ENCODE results near the gene CXorf66.
"Not testable (repeated sequence)": the region's sequence is repeated elsewhere in the genome, so short reads cannot be mapped to it uniquely, and the experiment has no call there.

The CXorf66 gene

DNA sequence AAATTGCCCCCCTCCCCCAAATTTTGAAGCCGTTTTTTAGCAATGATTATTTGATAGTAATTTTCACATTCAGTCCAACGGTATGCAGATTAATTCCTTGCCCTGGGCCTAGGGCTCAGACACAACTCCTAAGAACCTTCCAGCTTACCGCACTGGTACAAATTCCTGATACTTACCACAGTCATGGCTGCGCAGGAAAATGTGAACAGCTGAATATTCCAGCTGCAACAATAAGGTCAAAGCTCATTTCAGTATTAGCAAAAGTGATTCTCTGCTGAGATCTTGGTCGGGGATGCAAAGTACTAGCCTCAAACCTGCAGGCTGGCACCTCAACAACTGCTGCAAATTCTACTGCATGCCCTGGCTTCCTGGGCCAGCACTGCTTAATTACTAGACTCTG is 35.4 kb downstream of the CXorf66 start:
- TF ChIP-seq, protein P1, sequence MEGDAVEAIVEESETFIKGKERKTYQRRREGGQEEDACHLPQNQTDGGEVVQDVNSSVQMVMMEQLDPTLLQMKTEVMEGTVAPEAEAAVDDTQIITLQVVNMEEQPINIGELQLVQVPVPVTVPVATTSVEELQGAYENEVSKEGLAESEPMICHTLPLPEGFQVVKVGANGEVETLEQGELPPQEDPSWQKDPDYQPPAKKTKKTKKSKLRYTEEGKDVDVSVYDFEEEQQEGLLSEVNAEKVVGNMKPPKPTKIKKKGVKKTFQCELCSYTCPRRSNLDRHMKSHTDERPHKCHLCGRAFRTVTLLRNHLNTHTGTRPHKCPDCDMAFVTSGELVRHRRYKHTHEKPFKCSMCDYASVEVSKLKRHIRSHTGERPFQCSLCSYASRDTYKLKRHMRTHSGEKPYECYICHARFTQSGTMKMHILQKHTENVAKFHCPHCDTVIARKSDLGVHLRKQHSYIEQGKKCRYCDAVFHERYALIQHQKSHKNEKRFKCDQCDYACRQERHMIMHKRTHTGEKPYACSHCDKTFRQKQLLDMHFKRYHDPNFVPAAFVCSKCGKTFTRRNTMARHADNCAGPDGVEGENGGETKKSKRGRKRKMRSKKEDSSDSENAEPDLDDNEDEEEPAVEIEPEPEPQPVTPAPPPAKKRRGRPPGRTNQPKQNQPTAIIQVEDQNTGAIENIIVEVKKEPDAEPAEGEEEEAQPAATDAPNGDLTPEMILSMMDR (conservative IDR thresholded peaks at IDR 0.05) = no peak
- no peak overlapping the region for H3K27ac ChIP-seq

- TF ChIP-seq, protein P1 (conservative IDR thresholded peaks at IDR 0.05) = no peak
- no peak overlapping the region for H3K27ac ChIP-seq
These were observed 40.6 kb downstream of the CXorf66 start for GRCh38 chrX:139924696-139925095.

GRCh38 chrX:139924069-139924695 is 41.1 kb downstream of the CXorf66 start:
- no peak overlapping the region for H3K27ac ChIP-seq
- TF ChIP-seq, protein P1 (conservative IDR thresholded peaks at IDR 0.05) = no peak

DNA sequence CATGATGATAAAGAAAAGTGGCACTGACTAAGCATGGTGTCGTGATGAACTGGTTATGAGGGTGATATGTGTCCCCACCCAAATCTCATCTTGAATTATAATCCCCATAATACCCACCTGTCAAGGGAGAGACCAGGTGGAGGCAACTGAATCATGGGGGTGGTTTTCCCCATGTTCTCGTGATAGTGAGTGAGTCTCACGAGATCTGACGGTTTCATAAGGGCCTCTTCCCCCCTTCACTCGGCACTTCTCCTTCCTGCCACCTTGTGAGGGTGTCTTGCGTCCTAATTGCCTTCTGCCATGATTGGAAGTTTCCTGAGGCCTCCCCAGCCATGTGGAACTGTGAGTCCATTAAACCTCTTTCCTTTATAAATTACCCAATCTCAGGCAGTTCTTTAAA is 44.2 kb downstream of the CXorf66 start:
- not testable (repeated sequence) for H3K27ac ChIP-seq

GRCh38 chrX:139920316-139920715 is 45.0 kb downstream of the CXorf66 start:
- TF ChIP-seq, protein P1 (conservative IDR thresholded peaks at IDR 0.05) = no peak
- no peak overlapping the region for H3K27ac ChIP-seq

GRCh38 chrX:139914421-139914820 is 50.9 kb downstream of the CXorf66 start:
- TF ChIP-seq, protein P1 (conservative IDR thresholded peaks at IDR 0.05) = no peak
- H3K27ac ChIP-seq = no peak overlapping the region

GRCh38 chrX:139909712-139910111 is 55.6 kb downstream of the CXorf66 start:
- H3K27ac ChIP-seq = no peak overlapping the region
- TF ChIP-seq, protein P1 (conservative IDR thresholded peaks at IDR 0.05) = no peak

DNA sequence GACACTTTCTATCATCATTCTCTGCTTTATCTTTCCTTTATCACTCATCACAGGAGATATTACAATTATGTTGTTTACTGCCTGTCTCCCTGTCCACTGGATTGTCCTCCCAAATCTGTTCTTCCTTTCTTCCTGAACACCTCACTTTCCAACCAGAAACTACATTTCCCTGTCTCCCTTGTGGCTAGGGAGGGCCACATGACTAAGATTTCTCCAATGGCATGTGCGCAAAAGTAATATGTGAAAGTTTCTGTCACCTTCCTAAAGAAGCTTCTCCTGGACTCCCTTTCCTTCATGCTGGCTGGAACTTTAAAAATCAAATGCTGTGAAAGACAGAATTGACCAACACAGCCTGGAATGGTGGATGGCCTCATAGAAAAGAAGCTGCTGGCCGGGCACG is 58.2 kb downstream of the CXorf66 start:
- TF ChIP-seq, protein P1 (conservative IDR thresholded peaks at IDR 0.05) = no peak
- H3K27ac ChIP-seq = no peak overlapping the region

Measured in VCaP (cell line).